Activated CD8-positive, alpha-beta memory T cell treated with anti-CD3 and anti-CD28 coated beads for 4 hours (primary cell): ENCODE data around the gene PMVK.
A peak's percentile ranks its signal among the peaks of the same experiment; 100 is the strongest.
"Not testable (repeated sequence)": the region's sequence is repeated elsewhere in the genome, so short reads cannot be mapped to it uniquely, and the experiment has no call there.

Experiments
- DNase-seq, 2 donors: peaks; one replicate each; pipeline ENCODE4 v3.0.0-alpha.2; 2020; ENCODE audit warnings: low read depth in 2 of 2

The PMVK gene

DNA sequence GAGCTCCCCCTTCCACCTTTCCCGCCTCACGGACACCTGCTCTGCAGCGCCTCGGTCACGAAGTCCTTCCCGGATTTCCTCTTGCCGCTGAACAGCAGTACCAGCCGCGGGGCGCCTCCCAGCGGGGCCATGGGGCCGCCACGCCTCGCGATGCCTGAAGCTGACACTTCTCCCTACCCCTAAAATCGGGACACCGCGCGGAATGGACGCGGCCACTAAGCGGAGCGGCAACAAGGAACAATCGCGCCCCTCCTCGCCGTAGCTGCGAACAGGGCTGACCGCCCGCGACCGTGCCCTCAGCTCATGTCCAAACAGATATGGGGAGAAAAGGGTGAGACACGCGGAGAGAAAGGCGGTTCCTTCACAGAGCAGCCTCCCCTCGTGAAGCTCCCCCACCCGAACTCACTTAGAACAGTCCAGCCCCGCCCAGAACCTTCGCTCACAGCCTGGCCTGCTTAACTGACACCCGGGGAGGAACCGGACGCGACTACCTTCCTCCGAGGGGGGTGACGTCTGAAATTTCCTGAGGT, at the start of gene PMVK:
TSS of gene PMVK (minus strand) at position 165 of the 530 bp plus-strand sequence. CDS start at position 131, 34 bp downstream.
- DNase-seq, result peak; percentile 90 to 93

- DNase-seq, result no peak
Observed at GRCh38 chr1:154983776-154984466, 47.4 kb upstream of the PMVK start.

DNA sequence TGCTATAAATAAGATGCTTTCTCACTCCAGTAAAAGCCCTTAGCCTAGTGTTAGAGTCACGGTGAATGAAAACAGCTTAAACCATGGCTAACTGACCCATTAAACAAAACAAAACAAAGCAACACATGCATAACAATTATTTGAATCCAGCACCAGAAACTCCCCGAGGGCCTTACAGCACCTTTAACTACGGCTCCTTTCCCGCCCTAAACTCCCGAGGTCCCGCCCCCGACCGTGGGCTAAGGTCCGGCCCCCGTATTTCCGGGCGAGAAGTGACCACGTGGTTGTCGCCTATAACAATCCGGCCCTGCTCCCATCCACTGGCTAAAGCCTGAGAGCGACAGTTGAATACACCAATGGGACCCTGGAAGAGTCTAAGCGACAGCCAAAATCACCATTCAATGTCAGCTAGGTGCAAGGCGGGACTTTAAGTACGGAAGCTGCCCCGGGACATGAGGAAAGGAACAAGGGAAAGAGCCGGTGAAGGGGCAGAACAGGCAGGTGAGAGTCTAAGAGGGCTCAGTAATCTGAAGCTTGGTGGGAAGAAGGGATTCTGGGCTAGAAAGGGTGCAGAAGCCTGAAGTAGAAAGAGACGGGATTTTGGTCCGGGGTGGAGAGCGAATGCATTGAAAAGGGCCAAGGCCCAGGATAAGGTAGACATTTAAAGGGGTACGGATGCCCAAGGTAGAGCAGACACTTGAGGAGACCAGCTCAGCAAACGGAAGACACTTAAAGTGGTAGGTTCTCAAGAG, 46.6 kb upstream of the PMVK start, which contains the start of gene FLAD1:
TSS of gene FLAD1 (plus strand) at position 448 of the 752 bp plus-strand sequence. CDS start 351 bp downstream, outside the sequence.
- peak; percentile 90 to 94 for DNase-seq

- DNase-seq, result no peak
Observed at GRCh38 chr1:154982341-154982740, 45.8 kb upstream of the PMVK start.

GRCh38 chr1:154978360-154978759, 41.8 kb upstream of the PMVK start:
- DNase-seq, result no peak

DNA sequence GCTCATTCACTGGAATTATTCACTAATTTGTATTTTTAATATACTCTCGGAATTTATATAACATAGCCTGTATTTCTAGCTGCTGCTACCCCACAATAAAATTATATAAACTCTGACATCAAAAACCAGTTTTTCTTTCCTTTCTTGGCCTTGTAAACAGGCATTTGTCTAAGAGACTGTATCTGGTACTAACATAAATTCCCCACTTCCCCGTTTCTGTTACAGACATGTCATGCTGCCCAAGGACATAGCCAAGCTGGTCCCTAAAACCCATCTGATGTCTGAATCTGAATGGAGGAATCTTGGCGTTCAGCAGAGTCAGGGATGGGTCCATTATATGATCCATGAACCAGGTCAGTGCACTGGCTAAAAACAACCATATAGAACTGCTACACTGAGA, 41.2 kb upstream of the PMVK start:
- not testable (repeated sequence) for DNase-seq

GRCh38 chr1:154975409-154976059, 39.0 kb upstream of the PMVK start:
- DNase-seq, result no peak

- peak; percentile 85 to 91 for DNase-seq
Observed at GRCh38 chr1:154974808-154975408, 38.4 kb upstream of the PMVK start.

DNA sequence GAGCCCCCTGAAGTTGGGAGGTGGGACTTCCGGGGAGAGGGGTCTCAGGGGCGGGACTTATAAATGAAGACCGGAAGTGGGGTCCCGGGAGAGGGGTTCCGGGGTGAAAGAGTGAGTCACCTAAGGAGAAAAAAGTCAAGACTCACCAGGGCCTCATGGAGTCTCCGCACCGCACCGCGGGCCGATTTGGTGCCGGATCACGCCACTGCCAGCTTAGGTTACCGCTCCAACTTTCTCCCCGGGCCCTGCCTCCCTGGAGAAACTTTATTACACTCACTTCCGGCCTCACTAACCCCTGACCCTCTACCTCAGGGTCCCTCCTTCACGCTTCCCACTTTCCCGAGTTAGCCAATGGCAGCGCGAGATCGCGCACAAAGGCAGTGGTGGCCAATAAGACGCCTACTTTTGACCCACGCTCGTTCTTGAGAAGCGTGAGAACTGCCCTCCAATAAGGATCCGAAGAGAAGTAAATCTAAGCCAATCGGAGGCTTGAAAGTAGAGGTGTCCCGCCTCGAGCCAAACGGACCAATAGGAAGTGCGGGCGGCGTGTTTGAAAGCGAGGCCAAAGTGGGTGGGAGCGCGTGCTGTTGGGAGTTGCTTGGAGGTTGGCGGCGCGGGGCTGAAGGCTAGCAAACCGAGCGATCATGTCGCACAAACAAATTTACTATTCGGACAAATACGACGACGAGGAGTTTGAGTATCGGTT, 37.7 kb upstream of the PMVK start, which contains the start of gene CKS1B:
TSS of gene CKS1B (plus strand) at position 580 of the 706 bp plus-strand sequence. CDS start at position 645, 65 bp downstream.
- peak; percentile 83 to 93 for DNase-seq

DNA sequence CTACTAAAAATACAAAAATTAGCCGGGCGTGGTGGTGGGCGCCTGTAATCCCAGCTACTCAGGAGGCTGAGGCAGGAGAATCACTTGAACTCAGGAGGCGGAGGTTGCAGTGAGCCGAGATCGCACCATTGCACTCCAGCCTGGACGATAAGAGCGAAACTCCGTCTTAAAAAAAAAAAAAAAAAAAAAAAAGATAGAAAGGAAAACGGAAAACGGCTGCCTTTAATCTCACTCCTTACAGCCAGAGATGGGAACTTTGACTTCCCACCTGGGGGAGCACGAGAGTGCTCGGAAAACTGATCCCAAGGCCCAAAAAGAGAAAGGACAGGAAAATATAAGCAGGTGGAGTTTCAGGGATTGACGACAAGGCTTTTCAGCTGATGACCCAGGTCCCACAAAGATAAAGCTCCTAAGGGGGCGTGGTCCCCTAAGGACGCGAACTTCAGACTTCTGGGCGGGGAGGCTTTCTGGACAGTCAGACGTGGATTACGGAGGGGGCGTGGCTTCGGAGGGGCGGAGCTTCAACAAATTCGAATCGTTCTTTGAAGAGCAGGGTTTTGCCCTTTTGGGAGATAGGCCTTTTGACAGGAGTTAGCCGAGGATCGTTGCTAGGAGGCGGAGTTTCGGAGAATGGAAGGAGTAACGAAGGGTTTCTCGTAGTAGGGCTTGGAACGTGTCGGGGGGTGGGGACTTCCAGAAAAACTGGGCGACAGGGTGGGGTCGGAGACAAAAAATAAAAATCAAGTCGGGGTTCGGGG, 37.0 kb upstream of the PMVK start:
- DNase-seq, result peak; percentile 78 to 86

- no peak for DNase-seq
Observed at GRCh38 chr1:154972517-154973343, 36.2 kb upstream of the PMVK start.

GRCh38 chr1:154972213-154972516, 35.6 kb upstream of the PMVK start:
- DNase-seq, result no peak

GRCh38 chr1:154971341-154971998, 35.0 kb upstream of the PMVK start:
- no peak for DNase-seq

GRCh38 chr1:154970631-154971340, 34.3 kb upstream of the PMVK start, which contains the start of gene SHC1:
Gene SHC1 (minus strand): TSS chr1:154970747. CDS start chr1:154970526, 221 bp downstream.
- DNase-seq, result no peak

DNA sequence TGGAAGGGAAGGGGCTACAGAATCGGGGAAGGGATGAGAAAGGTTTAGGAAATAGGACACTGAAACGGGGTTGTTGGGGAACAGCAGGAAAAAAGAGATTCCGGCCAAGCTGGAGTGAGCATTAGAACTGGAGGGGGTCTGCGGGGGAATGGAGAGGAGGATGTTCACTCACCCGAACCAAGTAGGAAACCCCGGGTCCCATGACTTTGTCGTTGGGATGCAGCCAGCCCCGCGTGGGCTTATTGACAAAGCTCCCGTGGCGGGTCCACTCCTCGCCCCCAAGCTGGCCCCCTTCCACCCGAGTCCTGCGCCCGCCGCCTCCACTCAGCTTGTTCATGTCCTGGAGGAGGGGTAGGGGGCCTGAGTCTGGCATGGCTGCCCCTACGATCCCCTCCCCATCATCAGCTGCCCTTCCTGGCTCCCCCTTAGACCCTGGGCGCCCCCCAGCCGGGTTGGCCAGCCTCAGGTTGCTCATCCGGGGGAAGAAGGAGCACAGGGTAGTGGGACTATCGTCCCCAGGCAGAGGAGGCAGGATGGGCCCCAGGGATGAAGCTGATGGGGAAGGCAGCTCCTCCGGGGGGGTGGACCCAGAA, 33.4 kb upstream of the PMVK start:
- no peak for DNase-seq

DNA sequence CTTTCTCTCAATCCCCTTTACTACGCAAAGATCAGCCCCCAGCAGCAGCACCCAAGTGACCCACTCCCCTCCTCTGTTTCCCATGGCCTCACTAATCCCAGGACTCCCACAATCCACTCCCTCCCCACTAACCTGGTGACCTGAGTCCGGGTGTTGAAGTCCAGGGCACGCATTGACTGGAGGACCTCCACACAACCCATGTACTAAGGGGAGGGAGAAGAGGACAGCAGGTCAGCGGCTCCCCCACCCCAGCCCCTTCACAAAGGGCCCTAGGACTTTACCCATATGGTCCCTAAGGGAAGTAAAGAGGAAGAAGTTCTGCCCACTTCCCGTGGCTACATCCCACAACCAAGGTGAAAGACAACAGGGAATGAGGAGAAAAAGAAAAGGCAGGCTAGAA, 32.7 kb upstream of the PMVK start:
- DNase-seq, result no peak

- DNase-seq, result no peak
Observed at GRCh38 chr1:154968731-154969130, 32.2 kb upstream of the PMVK start.
